Left colon (tissue), 2 donors: ENCODE results near the gene ARFGEF3. TPM values are rescaled to one million over a fixed set of nuclear protein-coding genes. Genes with fewer than 3 reads are reported as not detected.

Source experiments
- ATAC-seq: fragments of 200-7000 bp; cut with Tn5 transposase; one replicate; pipeline ENCODE4 v1.9.1; 2020; ENCODE audit warnings: mild to moderate bottlenecking, moderate library complexity
- DNase-seq, 2 donors: peaks; one replicate each; pipeline ENCODE4 v3.0.0-alpha.2; 2020
- intact Hi-C, 2 donors: fragments of 100-400 bp; cut with DNase I in 1 of 2; cut with micrococcal nuclease in 1 of 2; formaldehyde crosslinking; loops; one replicate each; pipeline versions ENCODE4 v1.11.2 to v1.14.0; 2022; cut with DNase I, micrococcal nuclease
- total RNA-seq, 2 donors: library from RNA; stranded (reverse); fragmentation: NEBNext Ultra II Directional; extraction: Animal tissue kit (Norgen Biotek cat#: 25700); gene quantifications; one replicate each; pipeline ENCODE4 v1.2.1, GENCODE V29; 2021
- donor health status: DM: no; HTN: no; CAD: no.
- donor health status: DM: yes; HTN: yes; CAD: no.

The ARFGEF3 gene
- total RNA-seq, 2 donors from 2014 or later: 19.1 to 24.8 TPM

DNA sequence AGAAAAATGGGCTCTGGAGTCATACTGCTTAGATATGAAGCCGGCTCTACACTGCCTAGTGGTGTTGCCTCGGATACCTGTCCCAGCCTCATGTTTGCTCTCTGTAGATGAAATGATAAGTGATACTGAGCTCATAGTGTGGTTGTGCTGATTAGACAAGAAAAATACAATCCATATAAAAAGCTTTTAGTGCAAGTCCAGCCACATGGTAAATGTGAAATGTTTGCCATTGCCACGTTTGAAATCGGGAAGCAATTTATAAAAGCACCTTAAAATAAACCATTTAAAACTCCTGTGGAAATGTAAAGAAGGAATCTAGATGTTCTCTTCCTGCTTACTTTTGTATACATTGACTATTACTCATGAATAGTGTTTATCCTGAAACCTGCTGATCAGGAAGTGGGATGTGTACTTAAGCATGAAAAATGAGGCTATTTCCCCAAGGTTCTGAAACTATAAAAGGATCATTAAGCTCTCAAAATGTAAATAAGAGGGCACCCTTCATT, 69.7 kb downstream of the ARFGEF3 start:
- DNase-seq (no peak), ATAC-seq (peak; percentile 74)
- intact Hi-C loops: no loop called here

DNA sequence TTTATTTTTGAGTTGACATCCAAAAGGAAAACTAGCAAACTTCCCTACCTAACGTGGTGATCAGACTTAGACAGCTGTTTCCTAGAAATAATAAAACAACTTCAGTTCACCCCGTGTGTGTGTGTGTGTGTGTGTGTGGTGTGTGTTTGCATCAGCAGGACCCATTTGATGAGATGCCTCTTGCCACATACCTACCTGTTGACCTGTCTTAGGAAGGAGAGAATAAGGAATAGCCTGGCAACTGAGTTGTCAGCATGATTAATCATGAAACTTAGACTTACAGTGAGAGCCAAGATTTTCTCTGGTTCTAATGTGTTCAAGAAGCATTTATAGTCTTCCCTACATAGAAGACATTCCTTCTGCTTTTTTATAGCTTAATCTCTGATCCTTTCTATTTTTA, 72.6 kb downstream of the ARFGEF3 start:
- ATAC-seq (no peak), DNase-seq (no peak)
- intact Hi-C loops: no loop called here

DNA sequence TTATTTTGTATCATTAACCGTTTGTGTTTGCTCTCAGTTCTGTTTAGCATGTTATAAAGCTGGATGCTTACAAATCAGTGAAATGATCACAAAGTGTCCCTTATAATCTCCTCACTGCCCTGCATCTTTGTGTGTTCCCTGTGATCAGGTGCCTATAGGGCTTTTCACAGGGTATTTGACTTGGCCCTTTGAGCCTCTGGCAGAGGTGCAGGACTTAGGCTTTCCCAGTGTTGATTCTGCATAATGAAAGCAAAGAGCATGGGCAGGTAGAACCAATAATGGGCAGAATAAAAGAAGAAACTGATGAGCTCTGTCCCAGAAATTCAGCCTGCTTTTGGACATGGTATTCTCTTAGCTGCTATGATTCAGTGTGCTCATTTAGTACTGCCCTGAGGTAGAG, 73.5 kb downstream of the ARFGEF3 start:
- DNase-seq (no peak), ATAC-seq (no peak)
- intact Hi-C loops: no loop called here

DNA sequence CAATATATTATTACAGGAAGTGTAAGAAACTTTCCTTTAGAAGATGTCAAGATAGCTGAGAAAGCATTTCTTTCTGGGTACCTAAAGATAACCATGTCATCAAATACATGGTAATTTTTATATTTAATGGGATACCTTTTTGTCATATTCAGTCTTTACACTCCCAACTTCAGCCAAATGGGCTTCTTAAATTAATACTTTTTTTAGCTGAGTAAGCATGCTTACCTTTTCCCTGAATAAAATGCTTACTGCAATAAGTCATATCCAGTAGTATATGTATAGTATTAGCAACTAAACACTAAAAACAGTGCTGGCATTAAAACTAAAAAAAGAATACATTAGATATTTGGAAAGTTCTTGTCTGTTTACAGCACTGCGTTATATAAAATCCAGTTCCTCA, 74.0 kb downstream of the ARFGEF3 start:
- intact Hi-C loops: no loop called here
- DNase-seq (no peak), ATAC-seq (no peak)

DNA sequence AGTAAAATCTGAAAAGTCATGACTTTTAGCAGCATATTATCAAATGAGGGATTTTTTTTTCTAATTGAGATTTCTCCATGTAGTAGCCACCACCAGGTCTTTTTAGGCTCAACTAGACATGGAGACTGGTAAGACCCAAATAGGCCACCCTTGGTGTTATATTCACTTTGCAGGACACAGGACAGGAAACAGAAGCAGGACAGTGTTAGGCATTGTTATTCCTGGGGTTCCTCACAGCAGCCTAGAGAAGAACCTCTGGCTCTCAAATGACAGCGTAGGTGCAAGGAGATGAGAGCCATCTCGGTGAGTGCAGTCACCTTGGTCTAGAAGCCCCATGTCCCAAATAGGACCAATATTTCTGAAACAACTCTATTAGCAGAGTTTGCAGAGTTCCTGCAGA, 75.7 kb downstream of the ARFGEF3 start:
- DNase-seq (no peak), ATAC-seq (no peak)
- intact Hi-C loops: no loop called here

DNA sequence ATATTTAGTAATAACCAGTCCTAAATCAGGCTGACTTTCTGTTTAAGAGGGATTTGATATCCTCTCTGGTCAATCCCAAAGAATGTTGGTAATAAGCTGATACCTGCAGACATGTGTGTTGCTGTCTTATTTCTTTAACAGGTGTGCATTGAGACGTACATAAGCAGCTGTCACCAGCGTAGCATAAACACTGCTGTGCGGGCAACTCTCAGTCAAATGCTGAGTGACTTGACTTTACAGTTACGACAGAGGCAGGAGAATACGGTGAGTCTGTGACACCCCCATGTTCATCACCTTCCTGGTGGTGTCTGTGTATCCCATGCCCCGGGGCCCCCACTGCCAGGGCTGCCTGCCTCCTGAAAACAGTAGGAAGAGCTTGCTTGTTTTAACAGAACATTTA, 76.6 kb downstream of the ARFGEF3 start:
- intact Hi-C loops: no loop called here
- no peak for ATAC-seq
- no peak for DNase-seq

DNA sequence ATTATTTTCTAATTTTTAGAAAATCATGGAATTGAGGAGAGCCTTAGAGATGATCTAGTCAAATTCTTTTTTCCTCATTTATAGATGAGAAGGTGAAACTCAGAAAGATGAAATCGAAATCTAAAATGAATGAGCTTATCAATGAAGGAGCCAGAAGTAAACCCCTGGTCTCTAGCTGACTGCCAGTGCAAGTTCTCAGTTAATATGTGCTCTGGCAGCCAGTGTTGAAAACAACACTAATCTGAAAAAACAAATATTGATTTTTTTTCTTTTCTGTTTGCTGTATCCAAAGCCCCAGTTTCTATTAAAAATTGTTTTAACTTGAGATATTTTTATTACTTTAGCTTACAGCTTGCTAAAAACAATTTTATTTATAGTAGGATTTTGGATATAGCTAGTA, 78.0 kb downstream of the ARFGEF3 start:
- intact Hi-C loops: no loop called here
- DNase-seq (no peak), ATAC-seq (no peak)

DNA sequence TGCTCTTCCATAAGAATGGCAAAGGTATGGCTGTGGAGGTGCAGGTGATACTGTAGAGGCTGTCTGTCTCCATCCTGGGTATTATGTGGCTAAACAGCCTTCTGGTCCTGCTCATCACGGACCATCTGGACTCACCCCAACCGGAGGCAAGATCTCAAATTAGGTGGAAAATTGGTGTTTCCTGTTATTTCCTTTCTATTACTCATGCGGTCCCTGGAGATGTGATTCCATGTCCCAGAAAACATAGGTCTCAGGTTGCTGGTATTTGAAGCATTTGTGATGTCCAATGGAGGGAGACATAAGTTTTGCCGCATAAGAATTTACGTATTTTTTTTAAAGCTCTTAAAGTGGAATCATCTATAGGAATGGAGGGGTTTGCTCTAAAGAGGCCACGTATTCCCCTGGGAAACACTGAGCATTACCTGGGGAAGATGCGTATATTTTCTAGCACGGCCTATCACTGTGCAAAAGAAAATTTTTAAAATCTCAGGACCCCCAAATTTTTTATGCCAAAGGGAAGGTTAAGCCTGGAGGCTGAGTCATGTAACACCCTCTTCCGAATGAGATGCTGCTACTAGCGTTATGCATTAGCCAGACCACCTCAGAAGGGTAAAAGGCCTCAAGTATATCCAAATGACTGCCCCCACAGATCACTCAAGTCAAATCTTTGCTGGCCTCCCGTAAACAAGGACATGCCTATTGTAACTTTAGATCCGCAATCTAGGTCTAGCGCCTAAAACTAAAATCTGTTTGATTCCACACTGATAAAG, 78.9 kb downstream of the ARFGEF3 start:
- intact Hi-C loops: no loop called here
- ATAC-seq: no peak
- DNase-seq: no peak

DNA sequence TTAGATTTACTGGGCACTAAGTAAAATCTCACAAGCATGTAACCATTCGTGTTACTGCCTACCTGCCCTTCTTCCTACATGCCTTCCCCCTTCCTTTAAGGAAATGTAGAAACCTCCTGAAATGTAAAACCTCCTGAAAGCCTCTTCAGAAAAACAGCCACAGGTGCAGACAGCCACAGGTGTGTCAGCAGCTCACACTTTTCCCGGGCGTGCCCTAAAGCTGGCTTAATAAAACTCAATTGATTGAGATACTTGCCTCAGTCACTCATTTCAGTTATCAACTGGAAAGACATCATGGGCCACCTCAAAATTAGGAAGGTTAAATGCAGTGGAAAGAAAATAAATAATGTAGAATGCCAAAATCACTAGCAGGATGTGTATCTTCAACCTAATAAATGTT, 79.6 kb downstream of the ARFGEF3 start:
- intact Hi-C loops: no loop called here
- no peak for ATAC-seq
- DNase-seq: no peak

DNA sequence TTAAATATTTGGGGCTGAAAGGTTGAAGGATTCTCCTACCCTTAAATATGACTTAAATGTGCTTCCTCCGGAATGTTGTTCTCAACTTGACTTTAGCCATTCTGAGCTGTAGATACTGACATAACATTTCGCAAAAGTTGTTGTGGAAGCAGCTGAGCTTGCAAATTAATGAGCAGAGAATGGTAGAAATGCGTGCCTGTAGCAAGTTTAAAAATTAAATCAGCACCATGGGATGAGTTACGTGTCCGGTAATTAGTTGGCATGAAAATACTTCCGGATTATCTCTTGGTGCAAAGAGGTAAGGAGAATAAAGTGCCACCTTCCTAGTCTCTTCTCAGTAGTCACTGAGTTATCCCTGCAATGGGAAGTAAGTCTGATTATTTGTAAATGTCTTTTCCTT, 80.2 kb downstream of the ARFGEF3 start:
- DNase-seq: no peak
- ATAC-seq: no peak
- intact Hi-C loops: no loop called here

DNA sequence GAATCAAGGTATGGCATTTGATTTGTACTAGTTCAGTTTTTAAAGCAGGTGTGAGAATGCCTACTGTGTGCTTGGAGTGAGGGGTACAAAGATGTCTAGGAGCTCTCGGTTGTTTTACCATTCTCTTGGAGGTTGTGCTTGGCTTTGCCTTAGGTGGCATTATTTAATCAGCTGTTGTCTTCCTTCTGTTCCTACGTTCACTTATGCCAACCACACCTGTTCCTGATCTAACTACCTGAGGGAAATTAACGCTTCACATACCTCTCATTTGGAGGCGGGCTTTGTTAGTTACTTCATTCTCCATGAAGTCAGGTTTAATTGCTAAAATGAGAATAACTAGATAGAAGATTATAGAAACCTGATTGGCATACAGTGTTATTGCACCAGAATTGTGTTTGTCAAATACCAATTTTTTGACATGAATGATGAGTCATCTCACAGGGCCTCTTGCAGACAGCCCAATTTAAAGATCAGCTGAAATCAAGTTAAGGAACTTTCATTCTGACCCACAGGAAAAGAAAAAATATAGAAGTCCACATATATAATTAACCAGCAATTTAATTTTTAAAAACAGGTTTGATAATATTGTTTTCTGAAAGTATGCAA, 81.4 kb downstream of the ARFGEF3 start:
- intact Hi-C loops: no loop called here
- no peak for DNase-seq
- ATAC-seq: peak; percentile 90

DNA sequence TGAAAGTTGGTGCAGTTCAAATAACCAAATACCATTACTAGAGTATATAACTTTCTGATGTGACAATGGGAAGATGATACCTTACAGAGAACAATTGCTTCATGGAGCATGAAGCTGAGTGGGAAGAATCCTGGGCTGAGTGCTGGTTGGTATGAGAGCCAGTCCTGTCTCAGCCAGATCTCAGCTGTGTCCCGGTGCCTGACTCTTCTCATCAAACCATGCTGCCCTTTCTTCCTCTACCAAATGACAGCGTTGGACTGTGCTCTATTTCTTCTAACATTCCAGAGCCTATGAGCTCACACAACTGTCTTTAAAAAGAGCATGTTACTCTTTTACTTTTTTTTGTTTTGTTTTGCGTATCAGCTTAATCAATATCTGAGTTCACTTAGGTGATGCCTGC, 84.0 kb downstream of the ARFGEF3 start:
- intact Hi-C loops: no loop called here
- ATAC-seq: no peak
- no peak for DNase-seq

DNA sequence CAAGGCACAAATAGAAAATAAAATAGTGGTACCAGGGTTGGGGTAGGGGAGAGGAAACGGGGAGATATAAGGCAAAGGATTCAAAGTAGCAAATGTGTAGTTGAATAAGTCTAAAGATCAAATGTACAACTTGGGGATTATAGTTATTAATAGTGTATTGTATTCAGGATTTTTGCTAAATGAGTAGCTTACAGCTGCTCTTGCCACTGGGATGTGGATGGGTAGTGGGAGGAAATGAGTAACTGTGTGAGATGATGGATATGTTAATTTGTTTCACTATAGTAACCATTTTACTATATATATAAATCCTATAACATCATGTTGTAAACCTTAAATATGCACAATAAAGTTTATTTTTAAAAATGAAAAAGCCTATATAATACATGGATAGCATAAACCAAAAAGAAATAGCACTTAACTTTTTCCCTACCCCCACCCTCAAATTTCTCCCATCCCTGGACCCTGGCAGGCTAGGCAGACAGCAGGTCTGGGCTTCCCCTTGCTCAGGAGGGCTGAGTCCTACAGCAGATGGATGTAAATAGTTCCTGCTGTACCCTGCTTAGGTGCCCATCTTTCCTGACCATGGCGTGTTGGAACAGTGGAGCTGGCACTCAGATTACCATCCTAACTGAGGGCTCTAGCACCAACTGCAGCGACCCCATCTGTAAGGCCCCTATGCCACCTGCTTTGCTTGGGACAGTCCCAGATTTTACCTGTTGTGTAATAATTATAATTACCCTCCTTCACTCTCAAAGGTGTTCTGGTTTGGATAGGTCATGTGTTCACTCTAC, 85.1 kb downstream of the ARFGEF3 start:
- intact Hi-C loops: no loop called here
- no peak for DNase-seq
- ATAC-seq: no peak

DNA sequence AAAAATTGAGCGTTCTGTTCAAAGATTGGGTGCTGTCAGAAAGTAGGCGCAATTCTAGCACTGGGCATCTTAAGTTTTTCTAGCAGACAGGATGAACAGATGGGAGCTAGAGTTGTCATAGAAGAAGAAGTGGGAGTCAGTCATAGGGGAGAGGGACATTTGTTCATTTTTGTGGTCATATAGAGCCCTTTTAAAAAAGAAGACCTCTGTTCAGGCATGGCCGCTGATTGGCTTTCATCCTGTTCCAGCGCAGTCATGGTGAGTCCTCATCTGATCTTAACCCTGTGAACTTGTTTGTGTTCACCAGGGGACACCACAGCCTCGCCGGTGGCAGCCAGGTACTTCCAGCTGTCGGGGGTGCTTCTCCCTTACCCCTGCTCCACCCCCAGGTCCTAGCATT, 86.3 kb downstream of the ARFGEF3 start:
- no peak for ATAC-seq
- intact Hi-C loops: no loop called here
- DNase-seq: no peak

DNA sequence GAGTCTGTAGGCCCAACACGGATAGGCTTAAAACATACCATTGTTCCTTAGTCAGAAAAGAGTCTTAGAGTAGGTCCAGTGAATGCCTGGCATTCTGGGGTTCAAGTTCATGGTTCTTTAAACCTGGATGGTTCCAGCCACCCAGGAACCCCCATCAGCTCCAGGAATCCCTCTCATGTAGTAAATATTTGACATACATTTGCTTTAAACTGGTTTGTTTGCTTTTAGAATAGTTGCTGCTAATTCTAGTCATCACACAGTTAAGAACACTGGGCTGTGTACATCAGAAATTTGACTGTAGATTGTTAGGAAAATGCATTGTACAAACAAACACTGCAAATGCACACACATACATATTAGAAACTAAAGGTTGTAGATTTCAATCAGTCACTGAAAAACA, 87.1 kb downstream of the ARFGEF3 start:
- intact Hi-C loops: no loop called here
- no peak for ATAC-seq

DNA sequence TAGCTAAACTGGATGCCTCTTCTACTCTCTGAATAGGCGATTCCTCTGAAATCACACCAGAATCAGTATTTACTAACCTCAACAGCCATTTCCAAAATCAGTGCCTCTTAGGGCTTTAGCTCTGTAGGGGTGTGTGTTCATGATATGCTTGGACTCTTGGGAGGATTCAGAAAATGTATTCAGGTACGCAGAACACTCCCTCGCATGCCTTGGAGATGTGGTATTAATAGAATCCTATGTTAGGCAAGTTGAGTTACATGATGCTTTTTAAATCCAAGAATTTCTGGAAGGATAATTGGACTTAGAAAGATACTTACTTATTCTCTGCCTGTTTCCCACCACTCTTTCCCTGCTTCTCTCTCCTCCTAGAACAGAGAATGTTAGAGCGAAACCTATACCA, 88.3 kb downstream of the ARFGEF3 start:
- intact Hi-C loops: no loop called here
- no peak for ATAC-seq
- no peak for DNase-seq

More for the DNA sequence above, 87.1 kb downstream of the ARFGEF3 start:
- no peak for DNase-seq

DNA sequence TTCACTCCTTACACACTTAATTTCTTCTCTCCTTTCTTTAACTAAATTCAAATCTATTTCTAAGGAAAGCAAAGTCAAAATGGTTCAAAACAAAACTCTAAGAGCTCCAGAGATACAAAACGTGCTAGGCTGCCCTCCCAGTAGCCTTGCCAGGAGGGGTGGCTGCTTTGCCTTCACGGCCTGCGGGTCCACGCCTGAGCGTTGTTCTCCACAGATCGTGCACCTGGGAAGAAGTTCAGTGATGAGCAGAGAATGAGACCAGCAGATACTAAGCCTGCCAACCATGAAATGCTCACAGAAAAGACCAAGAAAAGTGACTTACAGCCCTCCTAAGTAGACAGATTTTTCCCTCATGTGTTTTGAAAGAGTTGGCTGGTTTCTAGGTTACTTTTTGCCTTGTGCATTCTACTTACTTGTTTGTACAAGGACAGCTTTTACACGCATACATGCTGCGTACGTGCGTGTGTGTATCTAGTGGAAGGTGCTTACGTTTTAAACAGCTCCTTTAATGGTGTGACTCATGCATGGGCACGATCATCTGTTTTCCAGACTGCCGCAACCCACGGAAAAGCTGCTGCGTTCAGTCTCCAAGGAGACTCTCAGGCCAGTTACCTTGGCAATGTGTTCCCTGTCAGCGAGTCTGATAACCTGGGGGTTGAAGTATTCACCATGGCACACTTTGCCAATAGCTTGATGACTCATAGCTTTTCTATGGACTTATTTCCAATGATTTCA, 88.9 kb downstream of the ARFGEF3 start:
- intact Hi-C loops: no loop called here
- ATAC-seq (no peak), DNase-seq (no peak)

DNA sequence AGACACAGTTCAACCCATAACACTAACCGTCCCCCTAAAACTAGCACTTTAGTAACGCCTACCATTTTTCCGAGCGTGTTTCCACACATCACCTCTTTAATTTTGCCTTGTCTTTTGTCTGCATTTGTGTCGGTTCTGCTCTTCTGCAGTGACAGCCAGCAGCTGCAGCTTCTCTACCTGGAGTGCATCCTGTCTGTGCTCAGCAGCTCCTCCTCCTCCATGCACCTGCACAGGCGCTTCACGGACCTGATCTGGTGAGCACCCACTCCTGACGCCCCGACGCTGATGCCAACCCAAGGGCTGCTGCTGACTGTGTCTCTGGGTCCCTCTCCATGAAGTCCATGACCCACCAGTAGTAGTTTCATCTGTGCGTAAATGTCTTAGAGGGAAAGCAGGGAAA, 92.0 kb downstream of the ARFGEF3 start:
- DNase-seq: no peak
- no peak for ATAC-seq
- intact Hi-C loops: no loop called here

DNA sequence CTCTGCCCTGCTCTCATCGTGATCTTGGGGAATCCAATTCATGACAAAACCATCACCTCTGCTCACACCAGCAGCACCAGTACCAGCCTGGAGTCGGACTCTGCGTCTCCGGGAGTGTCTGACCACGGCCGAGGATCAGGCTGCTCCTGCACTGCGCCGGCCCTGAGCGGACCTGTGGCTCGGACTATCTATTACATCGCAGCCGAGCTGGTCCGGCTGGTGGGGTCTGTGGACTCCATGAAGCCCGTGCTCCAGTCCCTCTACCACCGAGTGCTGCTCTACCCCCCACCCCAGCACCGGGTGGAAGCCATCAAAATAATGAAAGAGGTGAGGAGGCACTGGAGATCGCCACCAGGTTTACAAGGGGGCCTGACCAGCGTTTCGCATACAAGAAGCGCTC, 93.7 kb downstream of the ARFGEF3 start:
- intact Hi-C loops: no loop called here
- no peak for DNase-seq
- no peak for ATAC-seq
